HEK293T (cell line): ENCODE results near the gene AVPR1B.

Experiments used
- ARNT ChIP-seq: fragments of 450-650 bp; IDR thresholded peaks from 2 replicates; pipeline ENCODE4 v1.6.1; 2017; ENCODE audit warnings: mild to moderate bottlenecking
- BHLHE40 ChIP-seq: fragments of 450-650 bp; IDR thresholded peaks from 2 replicates; pipeline ENCODE4 v1.6.1; 2016; ENCODE audit warnings: mild to moderate bottlenecking, moderate library complexity, borderline replicate concordance
- CTBP1 ChIP-seq: fragments of 450-650 bp; IDR thresholded peaks from 2 replicates; pipeline ENCODE4 v1.6.1; 2016; ENCODE audit warnings: borderline replicate concordance
- ELF4 ChIP-seq: fragments of 450-650 bp; IDR thresholded peaks from 2 replicates; pipeline ENCODE4 v1.6.1; 2017; ENCODE audit warnings: antibody characterized with exemption
- FOXA1 ChIP-seq: fragments of 450-650 bp; IDR thresholded peaks from 2 replicates; pipeline ENCODE4 v1.6.1; 2016; ENCODE audit warnings: mild to moderate bottlenecking
- FOXK2 ChIP-seq: fragments of 450-650 bp; IDR thresholded peaks from 2 replicates; pipeline ENCODE4 v1.6.1; 2016; ENCODE audit warnings: mild to moderate bottlenecking
- FOXM1 ChIP-seq: fragments of 450-650 bp; IDR thresholded peaks from 2 replicates; pipeline ENCODE4 v1.6.1; 2017; ENCODE audit warnings: mild to moderate bottlenecking, borderline replicate concordance
- HDGF ChIP-seq: fragments of 450-650 bp; IDR thresholded peaks from 2 replicates; pipeline ENCODE4 v1.6.1; 2017; ENCODE audit warnings: antibody characterized with exemption, borderline replicate concordance
- LEF1 ChIP-seq: fragments of 450-650 bp; IDR thresholded peaks from 2 replicates; pipeline ENCODE4 v1.6.1; 2017; ENCODE audit warnings: mild to moderate bottlenecking, borderline replicate concordance
- NFRKB ChIP-seq: fragments of 450-650 bp; IDR thresholded peaks from 2 replicates; pipeline ENCODE4 v1.6.1; 2016; ENCODE audit warnings: mild to moderate bottlenecking, moderate library complexity
- SP1 ChIP-seq: fragments of 450-650 bp; IDR thresholded peaks from 2 replicates; pipeline ENCODE4 v1.6.1; 2017
- SUZ12 ChIP-seq: fragments of 450-650 bp; IDR thresholded peaks from 2 replicates; pipeline ENCODE4 v1.6.1; 2016; ENCODE audit warnings: mild to moderate bottlenecking
- TF ChIP-seq, protein P1 (sequence below): fragments of 450-650 bp; IDR thresholded peaks from 2 replicates; pipeline ENCODE4 v1.6.1; 2016

GRCh38 chr1:206108635-206109034, 8.6 kb downstream of the AVPR1B start:
- TF ChIP-seq BHLHE40: no peak
- no peak for TF ChIP-seq HDGF
- no peak for TF ChIP-seq FOXM1
- TF ChIP-seq CTBP1: no peak
- TF ChIP-seq, protein P1, sequence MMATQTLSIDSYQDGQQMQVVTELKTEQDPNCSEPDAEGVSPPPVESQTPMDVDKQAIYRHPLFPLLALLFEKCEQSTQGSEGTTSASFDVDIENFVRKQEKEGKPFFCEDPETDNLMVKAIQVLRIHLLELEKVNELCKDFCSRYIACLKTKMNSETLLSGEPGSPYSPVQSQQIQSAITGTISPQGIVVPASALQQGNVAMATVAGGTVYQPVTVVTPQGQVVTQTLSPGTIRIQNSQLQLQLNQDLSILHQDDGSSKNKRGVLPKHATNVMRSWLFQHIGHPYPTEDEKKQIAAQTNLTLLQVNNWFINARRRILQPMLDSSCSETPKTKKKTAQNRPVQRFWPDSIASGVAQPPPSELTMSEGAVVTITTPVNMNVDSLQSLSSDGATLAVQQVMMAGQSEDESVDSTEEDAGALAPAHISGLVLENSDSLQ: no peak
- TF ChIP-seq FOXK2: no peak
- TF ChIP-seq FOXA1: no peak
- no peak for TF ChIP-seq LEF1
- no peak for TF ChIP-seq NFRKB
- no peak for TF ChIP-seq ELF4
- TF ChIP-seq SUZ12: no peak
- TF ChIP-seq SP1: no peak
- TF ChIP-seq ARNT: no peak
